ENCODE measurements around the gene TRAPPC4.
"Not testable (repeated sequence)": the region's sequence is repeated elsewhere in the genome, so short reads cannot be mapped to it uniquely, and the experiment has no call there.

TRAPPC4 gene

GRCh38 chr11:119034813-119035212 lies 16.2 kb downstream of the TRAPPC4 start:
- DNase-seq: no peak

GRCh38 chr11:119038884-119039283 lies 20.3 kb downstream of the TRAPPC4 start:
- DNase-seq: no peak

- not testable (repeated sequence) for DNase-seq
Measured at GRCh38 chr11:119039471-119039870, 20.9 kb downstream of the TRAPPC4 start.

GRCh38 chr11:119041821-119042514 lies 23.4 kb downstream of the TRAPPC4 start:
- DNase-seq: no peak

- DNase-seq: no peak
Measured at GRCh38 chr11:119042927-119043326, 24.4 kb downstream of the TRAPPC4 start.

- no peak for DNase-seq
Measured at GRCh38 chr11:119044708-119045107, 26.1 kb downstream of the TRAPPC4 start.

GRCh38 chr11:119046489-119046888 lies 27.9 kb downstream of the TRAPPC4 start:
- DNase-seq: no peak

- DNase-seq: no peak
Measured at GRCh38 chr11:119047205-119047604, 28.6 kb downstream of the TRAPPC4 start.

- DNase-seq: no peak
Measured at GRCh38 chr11:119048644-119049043, 30.1 kb downstream of the TRAPPC4 start.

- DNase-seq: no peak
Measured at GRCh38 chr11:119049081-119049480, 30.5 kb downstream of the TRAPPC4 start.

- DNase-seq: peak; percentile 28
Measured at GRCh38 chr11:119051440-119052162, 33.0 kb downstream of the TRAPPC4 start.

- DNase-seq: no peak
Measured at GRCh38 chr11:119052163-119052814, 33.7 kb downstream of the TRAPPC4 start.

GRCh38 chr11:119054418-119054817 lies 35.9 kb downstream of the TRAPPC4 start:
- no peak for DNase-seq

GRCh38 chr11:119055901-119056300 lies 37.3 kb downstream of the TRAPPC4 start:
- peak; percentile 24 for DNase-seq

GRCh38 chr11:119056421-119056999 lies 37.9 kb downstream of the TRAPPC4 start:
- DNase-seq: peak; percentile 44

GRCh38 chr11:119057000-119057769 lies 38.6 kb downstream of the TRAPPC4 start, which contains the start of gene HYOU1:
HYOU1 (minus strand) TSS chr11:119057205; CDS start chr11:119056160, 1,045 bp downstream.
- peak; percentile 99 for DNase-seq

GRCh38 chr11:119059128-119059527 lies 40.6 kb downstream of the TRAPPC4 start:
- DNase-seq: not testable (repeated sequence)

GRCh38 chr11:119061256-119061655 lies 42.7 kb downstream of the TRAPPC4 start:
- DNase-seq: no peak

- no peak for DNase-seq
Measured at GRCh38 chr11:119062779-119063178, 44.2 kb downstream of the TRAPPC4 start.

- peak; percentile 13 for DNase-seq
Measured at GRCh38 chr11:119065369-119065768, 46.8 kb downstream of the TRAPPC4 start.

GRCh38 chr11:119067371-119068222 lies 49.0 kb downstream of the TRAPPC4 start, which contains the start of gene VPS11:
VPS11 (plus strand) TSS chr11:119067818; CDS start chr11:119067824, 6 bp downstream.
- peak; percentile 97 for DNase-seq

Data from stimulated activated naive CD4-positive, alpha-beta T cell treated with Interleukin-2 at 50 U/mL for 16 hours (primary cell).